ENCODE results near the gene RHOBTB1.
A peak's percentile ranks its signal among the peaks of the same experiment; 100 is the strongest.

Gene RHOBTB1

GRCh38 chr10:60872451-60872850, 71.5 kb downstream of the RHOBTB1 start:
- no peak overlapping the region for H3K4me3 ChIP-seq (ENCODE audit: low read depth, low read length)
- DNase-seq (ENCODE audit: low read depth) = no peak
- no peak for TF ChIP-seq MYC (IDR thresholded peaks at IDR 0.05; ENCODE audit: low read depth, low read length)
- no peak for TF ChIP-seq MAX (IDR thresholded peaks at IDR 0.05; ENCODE audit: low read depth, low read length)
- no peak for TF ChIP-seq POLR2A (IDR thresholded peaks at IDR 0.05; ENCODE audit: extremely low read depth, insufficient read length)
- TF ChIP-seq CTCF (IDR thresholded peaks at IDR 0.05; ENCODE audit: low read depth, low read length) = no peak

- no peak overlapping the region for H3K4me3 ChIP-seq (ENCODE audit: low read depth, low read length)
- TF ChIP-seq MYC (IDR thresholded peaks at IDR 0.05; ENCODE audit: low read depth, low read length) (no peak), CTCF (IDR thresholded peaks at IDR 0.05; ENCODE audit: low read depth, low read length) (no peak), MAX (IDR thresholded peaks at IDR 0.05; ENCODE audit: low read depth, low read length) (no peak), POLR2A (IDR thresholded peaks at IDR 0.05; ENCODE audit: extremely low read depth, insufficient read length) (no peak)
- DNase-seq (ENCODE audit: low read depth) = no peak
These were observed 72.8 kb downstream of the RHOBTB1 start for GRCh38 chr10:60871215-60871614.

DNA sequence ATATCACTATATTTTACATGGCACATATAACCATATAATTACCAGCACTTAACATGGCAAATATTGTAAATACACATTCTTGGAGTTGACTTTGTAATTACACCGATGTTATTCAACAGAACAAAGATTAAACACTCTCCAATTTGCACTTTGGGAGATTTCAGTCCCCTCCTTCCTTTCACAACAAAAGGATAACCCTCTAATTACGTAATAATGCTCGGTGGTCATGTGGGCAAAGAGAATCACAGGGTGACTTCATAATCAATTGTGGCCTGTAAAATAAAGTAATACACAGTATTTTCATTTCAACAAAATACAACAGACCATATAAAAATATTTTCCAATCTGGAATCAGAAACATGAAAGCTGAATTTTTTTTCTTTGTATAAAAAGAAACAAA, 73.2 kb downstream of the RHOBTB1 start:
- no peak overlapping the region for H3K4me3 ChIP-seq (ENCODE audit: low read depth, low read length)
- peak; percentile 14 for DNase-seq (ENCODE audit: low read depth)
- TF ChIP-seq MYC (IDR thresholded peaks at IDR 0.05; ENCODE audit: low read depth, low read length) (no peak), POLR2A (IDR thresholded peaks at IDR 0.05; ENCODE audit: extremely low read depth, insufficient read length) (no peak), CTCF (IDR thresholded peaks at IDR 0.05; ENCODE audit: low read depth, low read length) (no peak), MAX (IDR thresholded peaks at IDR 0.05; ENCODE audit: low read depth, low read length) (no peak)

DNA sequence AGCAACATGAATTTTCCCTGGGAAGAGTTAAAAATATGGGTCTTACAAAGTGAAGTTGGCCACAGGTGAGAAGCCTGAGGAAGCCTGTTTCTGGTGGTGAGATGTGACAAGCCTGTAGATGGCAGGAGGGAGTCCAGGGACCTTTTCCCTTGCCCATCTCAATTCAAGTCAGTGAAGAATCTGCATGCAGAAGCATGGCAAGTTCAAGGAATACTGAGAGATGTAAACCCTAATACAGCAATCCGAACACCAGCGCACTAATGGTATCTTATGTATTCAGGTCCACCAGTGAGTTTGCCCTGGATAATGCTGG, 73.6 kb downstream of the RHOBTB1 start:
- H3K4me3 ChIP-seq (ENCODE audit: low read depth, low read length) = no peak overlapping the region
- DNase-seq (ENCODE audit: low read depth) = no peak
- TF ChIP-seq MAX (IDR thresholded peaks at IDR 0.05; ENCODE audit: low read depth, low read length) = no peak
- TF ChIP-seq POLR2A (IDR thresholded peaks at IDR 0.05; ENCODE audit: extremely low read depth, insufficient read length) = no peak
- TF ChIP-seq CTCF (IDR thresholded peaks at IDR 0.05; ENCODE audit: low read depth, low read length) = no peak
- no peak for TF ChIP-seq MYC (IDR thresholded peaks at IDR 0.05; ENCODE audit: low read depth, low read length)

DNA sequence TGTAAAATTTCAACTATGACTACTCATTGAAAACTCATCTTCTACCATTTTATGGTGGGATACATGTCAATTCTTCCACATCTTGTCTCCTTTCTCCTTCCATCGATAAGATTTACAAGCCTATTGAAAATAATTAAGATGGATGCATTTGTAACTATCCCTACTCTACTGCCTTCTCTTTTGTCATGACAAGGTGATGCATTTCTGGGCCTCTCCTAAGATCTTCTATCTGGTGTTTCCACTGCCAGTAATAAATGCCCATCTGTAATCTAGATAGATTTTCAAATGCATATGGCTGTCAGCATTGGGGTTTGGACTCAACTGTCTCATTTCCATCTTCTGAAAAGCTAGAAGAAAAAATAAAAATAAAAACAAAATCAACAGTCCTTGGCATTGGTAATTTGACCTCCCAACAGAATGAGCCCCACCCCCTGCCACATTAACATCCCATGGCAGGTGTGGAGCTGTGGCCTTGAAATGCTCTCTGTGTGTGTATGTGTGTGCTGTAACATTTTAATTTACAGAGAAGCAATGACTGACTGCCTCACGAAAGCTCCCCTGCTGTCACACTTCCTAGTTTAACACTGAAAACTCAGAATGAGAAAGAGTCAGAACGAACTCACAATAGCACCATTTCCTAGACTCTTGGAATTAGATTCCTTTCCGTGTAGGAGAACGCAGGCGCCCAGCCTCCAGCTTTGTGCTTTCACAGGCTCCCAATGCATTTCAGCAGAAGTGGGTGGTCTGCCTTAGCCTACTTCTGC, 74.2 kb downstream of the RHOBTB1 start:
- DNase-seq (ENCODE audit: low read depth) = no peak

More for the DNA sequence above, 74.2 kb downstream of the RHOBTB1 start:
- no peak for TF ChIP-seq MYC (IDR thresholded peaks at IDR 0.05; ENCODE audit: low read depth, low read length)
- TF ChIP-seq POLR2A (IDR thresholded peaks at IDR 0.05; ENCODE audit: extremely low read depth, insufficient read length) = no peak
- TF ChIP-seq CTCF (IDR thresholded peaks at IDR 0.05; ENCODE audit: low read depth, low read length) = no peak
- no peak overlapping the region for H3K4me3 ChIP-seq (ENCODE audit: low read depth, low read length)
